ENCODE data around the gene ST8SIA6.

Gene ST8SIA6

GRCh38 chr10:17428351-17429097, 25.9 kb downstream of the ST8SIA6 start:
- Histone ChIP-seq H3K4me1 (ENCODE audit: insufficient read depth, low read length) (no peaks in the 10 kb centered on the region), H3K9me3 (ENCODE audit: low read length) (no peaks in the 10 kb centered on the region)

GRCh38 chr10:17427666-17428350, 26.6 kb downstream of the ST8SIA6 start:
- no peaks in the 10 kb centered on the region for H3K9me3 ChIP-seq (ENCODE audit: low read length)
- H3K4me1 ChIP-seq (ENCODE audit: insufficient read depth, low read length): no peaks in the 10 kb centered on the region
- H3K4me3 ChIP-seq (ENCODE audit: low read length): no peak overlapping the region
- H3K27me3 ChIP-seq (ENCODE audit: insufficient read depth, low read length): no peaks in the 10 kb centered on the region
- H2AFZ ChIP-seq (ENCODE audit: low read depth, low read length): no peak overlapping the region
- no peaks in the 10 kb centered on the region for H3K36me3 ChIP-seq (ENCODE audit: insufficient read depth, low read length)

More at GRCh38 chr10:17428351-17429097, 25.9 kb downstream of the ST8SIA6 start:
- no peaks in the 10 kb centered on the region for H3K36me3 ChIP-seq (ENCODE audit: insufficient read depth, low read length)
- H2AFZ ChIP-seq (ENCODE audit: low read depth, low read length): no peak overlapping the region
- H3K4me3 ChIP-seq (ENCODE audit: low read length): no peak overlapping the region
- H3K27me3 ChIP-seq (ENCODE audit: insufficient read depth, low read length): no peaks in the 10 kb centered on the region

DNA sequence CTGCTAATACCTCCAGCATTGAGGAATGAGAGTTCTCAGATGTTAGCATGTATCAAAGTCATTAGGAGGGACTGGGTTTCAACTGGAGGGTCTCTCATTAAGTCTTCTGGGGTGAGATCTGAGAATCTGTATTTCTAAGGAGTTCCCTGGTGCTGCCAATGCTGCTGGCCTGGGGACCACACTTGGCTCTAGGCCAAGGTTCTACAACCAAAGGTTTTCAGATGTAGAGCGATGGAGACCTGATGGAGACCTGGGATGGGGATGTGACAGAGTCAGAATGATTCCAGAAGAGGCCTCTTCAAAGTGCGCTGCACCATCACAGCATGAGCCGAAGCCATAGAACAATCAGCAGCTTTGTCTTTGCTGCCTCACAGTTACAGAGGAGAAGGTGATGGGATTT, 27.2 kb downstream of the ST8SIA6 start:
- Histone ChIP-seq H3K27me3 (ENCODE audit: insufficient read depth, low read length) (no peaks in the 10 kb centered on the region), H3K9me3 (ENCODE audit: low read length) (no peaks in the 10 kb centered on the region), H3K4me3 (ENCODE audit: low read length) (no peak overlapping the region)

GRCh38 chr10:17426263-17426750, 28.1 kb downstream of the ST8SIA6 start:
- H3K36me3 ChIP-seq (ENCODE audit: insufficient read depth, low read length): no peaks in the 10 kb centered on the region
- no peaks in the 10 kb centered on the region for H3K4me1 ChIP-seq (ENCODE audit: insufficient read depth, low read length)
- H3K27me3 ChIP-seq (ENCODE audit: insufficient read depth, low read length): no peaks in the 10 kb centered on the region
- no peak overlapping the region for H2AFZ ChIP-seq (ENCODE audit: low read depth, low read length)
- no peak overlapping the region for H3K4me3 ChIP-seq (ENCODE audit: low read length)
- H3K9me3 ChIP-seq (ENCODE audit: low read length): no peaks in the 10 kb centered on the region

More for the DNA sequence above, 27.2 kb downstream of the ST8SIA6 start:
- Histone ChIP-seq H2AFZ (ENCODE audit: low read depth, low read length) (no peak overlapping the region), H3K4me1 (ENCODE audit: insufficient read depth, low read length) (no peaks in the 10 kb centered on the region), H3K36me3 (ENCODE audit: insufficient read depth, low read length) (no peaks in the 10 kb centered on the region)

DNA sequence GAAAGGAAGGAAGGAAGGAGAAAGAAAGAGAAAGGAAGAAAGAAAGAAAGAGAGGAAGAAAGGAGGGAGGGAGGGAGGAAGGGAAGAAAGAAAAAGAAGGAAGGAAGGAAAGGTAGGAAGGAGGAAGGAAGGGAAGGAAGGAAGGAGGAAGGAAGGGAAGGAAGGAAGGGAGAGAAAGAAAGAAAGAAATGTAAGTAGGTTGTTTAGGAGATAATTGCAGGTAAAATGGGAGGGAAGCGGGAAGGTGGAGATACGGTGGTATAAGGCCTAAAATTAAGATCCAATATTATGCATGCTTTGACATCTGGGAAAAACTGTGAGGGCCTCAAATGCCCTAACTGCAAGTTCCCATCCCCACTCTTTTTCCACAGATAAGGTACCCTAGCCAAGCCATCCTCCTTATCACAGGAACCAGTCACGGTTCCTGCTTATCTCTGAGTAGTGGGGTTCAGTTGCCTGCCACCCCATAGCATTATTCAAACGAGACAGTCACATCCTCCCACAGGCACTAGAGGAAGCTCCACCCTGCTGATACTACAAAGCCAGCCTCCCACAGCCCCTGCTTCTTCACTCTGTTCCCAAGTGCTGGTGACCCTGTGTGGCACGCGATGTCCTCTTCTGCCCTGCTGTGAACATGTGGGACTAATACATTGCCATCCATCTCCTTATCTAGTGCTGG, 28.7 kb downstream of the ST8SIA6 start:
- no peaks in the 10 kb centered on the region for H3K36me3 ChIP-seq (ENCODE audit: insufficient read depth, low read length)
- no peaks in the 10 kb centered on the region for H3K4me1 ChIP-seq (ENCODE audit: insufficient read depth, low read length)
- no peak overlapping the region for H2AFZ ChIP-seq (ENCODE audit: low read depth, low read length)

DNA sequence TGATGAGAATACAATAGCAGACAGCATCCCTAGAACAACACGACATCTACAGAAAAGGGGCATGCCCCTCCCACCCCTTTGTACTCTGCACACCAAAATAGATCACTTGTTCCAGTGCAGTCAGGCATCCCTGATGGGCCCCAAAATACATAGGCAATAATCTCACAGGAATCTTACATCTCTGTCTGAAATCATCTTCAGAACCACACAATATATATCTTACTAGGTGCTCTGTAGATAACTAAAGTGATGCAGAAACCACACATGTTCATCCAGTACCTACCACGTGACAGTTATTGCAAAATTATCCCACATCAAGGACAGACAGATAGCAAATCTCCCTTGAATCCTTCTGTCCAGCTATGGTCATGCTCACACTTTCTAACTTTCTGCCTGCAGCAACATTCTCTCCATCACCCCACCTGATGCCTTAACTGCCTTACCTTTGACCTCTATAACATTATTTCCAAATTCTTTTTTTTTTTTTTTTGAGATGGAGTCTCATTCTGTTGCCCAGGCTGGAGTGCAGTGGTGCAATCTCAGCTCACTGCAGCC, 30.7 kb downstream of the ST8SIA6 start:
- H3K4me1 ChIP-seq (ENCODE audit: insufficient read depth, low read length): no peaks in the 10 kb centered on the region
- no peak overlapping the region for H2AFZ ChIP-seq (ENCODE audit: low read depth, low read length)
- H3K9me3 ChIP-seq (ENCODE audit: low read length): no peaks in the 10 kb centered on the region
- no peaks in the 10 kb centered on the region for H3K27me3 ChIP-seq (ENCODE audit: insufficient read depth, low read length)
- H3K36me3 ChIP-seq (ENCODE audit: insufficient read depth, low read length): no peaks in the 10 kb centered on the region
- no peak overlapping the region for H3K4me3 ChIP-seq (ENCODE audit: low read length)

More for the DNA sequence above, 28.7 kb downstream of the ST8SIA6 start:
- Histone ChIP-seq H3K9me3 (ENCODE audit: low read length) (no peaks in the 10 kb centered on the region), H3K4me3 (ENCODE audit: low read length) (no peak overlapping the region), H3K27me3 (ENCODE audit: insufficient read depth, low read length) (no peaks in the 10 kb centered on the region)

DNA sequence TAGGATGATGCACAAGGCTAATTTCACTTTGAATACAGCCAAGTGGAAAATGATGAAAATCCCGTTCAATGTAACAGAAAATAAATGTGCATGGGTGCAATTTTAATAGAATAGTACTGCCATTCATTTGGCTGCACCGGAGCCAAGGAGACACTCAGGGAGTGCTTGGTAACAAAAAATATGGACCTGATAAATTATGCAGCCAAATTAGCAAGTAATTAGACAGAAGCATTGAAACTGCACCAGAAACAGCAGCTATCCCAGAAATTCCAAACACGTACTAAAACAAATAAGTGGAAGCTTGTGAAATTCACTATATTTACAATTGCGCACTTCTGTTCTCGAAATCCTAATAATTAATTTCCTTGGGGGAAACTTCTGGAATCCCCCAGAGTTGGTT, 31.5 kb downstream of the ST8SIA6 start:
- Histone ChIP-seq H3K36me3 (ENCODE audit: insufficient read depth, low read length) (no peaks in the 10 kb centered on the region), H2AFZ (ENCODE audit: low read depth, low read length) (no peak overlapping the region), H3K4me1 (ENCODE audit: insufficient read depth, low read length) (no peaks in the 10 kb centered on the region), H3K4me3 (ENCODE audit: low read length) (no peak overlapping the region), H3K9me3 (ENCODE audit: low read length) (no peaks in the 10 kb centered on the region), H3K27me3 (ENCODE audit: insufficient read depth, low read length) (no peaks in the 10 kb centered on the region)

DNA sequence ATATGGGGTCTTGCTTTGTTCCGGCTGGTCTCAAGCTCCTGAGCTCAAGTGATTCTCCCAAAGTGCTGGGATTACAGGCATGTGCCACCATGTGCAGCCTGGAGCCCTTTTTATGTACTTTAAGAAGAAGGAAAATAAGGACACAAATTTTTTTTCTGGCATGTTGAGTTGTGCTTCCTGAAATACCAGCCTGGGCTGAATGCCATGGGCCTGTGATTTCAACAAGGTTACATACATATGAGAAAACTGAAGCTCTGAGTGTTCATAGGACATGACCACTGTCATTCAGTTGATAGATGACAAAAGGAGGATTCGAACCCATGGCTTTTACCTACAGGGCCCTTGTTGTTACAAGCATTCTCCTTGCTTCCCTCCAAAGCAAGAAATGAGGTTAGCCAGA, 36.1 kb downstream of the ST8SIA6 start:
- no peaks in the 10 kb centered on the region for H3K4me1 ChIP-seq (ENCODE audit: insufficient read depth, low read length)

GRCh38 chr10:17416442-17417211, 37.8 kb downstream of the ST8SIA6 start:
- H3K4me1 ChIP-seq (ENCODE audit: insufficient read depth, low read length): no peaks in the 10 kb centered on the region
- no peaks in the 10 kb centered on the region for H3K36me3 ChIP-seq (ENCODE audit: insufficient read depth, low read length)
- no peaks in the 10 kb centered on the region for H3K9me3 ChIP-seq (ENCODE audit: low read length)
- no peaks in the 10 kb centered on the region for H3K27me3 ChIP-seq (ENCODE audit: insufficient read depth, low read length)
- H3K4me3 ChIP-seq (ENCODE audit: low read length): no peak overlapping the region
- H2AFZ ChIP-seq (ENCODE audit: low read depth, low read length): no peak overlapping the region

More for the DNA sequence above, 36.1 kb downstream of the ST8SIA6 start:
- H3K4me3 ChIP-seq (ENCODE audit: low read length): no peak overlapping the region
- no peaks in the 10 kb centered on the region for H3K36me3 ChIP-seq (ENCODE audit: insufficient read depth, low read length)
- H2AFZ ChIP-seq (ENCODE audit: low read depth, low read length): no peak overlapping the region
- no peaks in the 10 kb centered on the region for H3K9me3 ChIP-seq (ENCODE audit: low read length)
- H3K27me3 ChIP-seq (ENCODE audit: insufficient read depth, low read length): no peaks in the 10 kb centered on the region

GRCh38 chr10:17415046-17415658, 39.2 kb downstream of the ST8SIA6 start:
- H2AFZ ChIP-seq (ENCODE audit: low read depth, low read length): no peak overlapping the region
- no peaks in the 10 kb centered on the region for H3K4me1 ChIP-seq (ENCODE audit: insufficient read depth, low read length)
- H3K9me3 ChIP-seq (ENCODE audit: low read length): no peaks in the 10 kb centered on the region
- H3K27me3 ChIP-seq (ENCODE audit: insufficient read depth, low read length): no peaks in the 10 kb centered on the region
- no peak overlapping the region for H3K4me3 ChIP-seq (ENCODE audit: low read length)
- no peaks in the 10 kb centered on the region for H3K36me3 ChIP-seq (ENCODE audit: insufficient read depth, low read length)

- Histone ChIP-seq H3K4me3 (ENCODE audit: low read length) (no peak overlapping the region), H3K36me3 (ENCODE audit: insufficient read depth, low read length) (no peaks in the 10 kb centered on the region), H2AFZ (ENCODE audit: low read depth, low read length) (no peak overlapping the region), H3K4me1 (ENCODE audit: insufficient read depth, low read length) (no peaks in the 10 kb centered on the region), H3K27me3 (ENCODE audit: insufficient read depth, low read length) (no peaks in the 10 kb centered on the region), H3K9me3 (ENCODE audit: low read length) (no peaks in the 10 kb centered on the region)
These were observed 39.9 kb downstream of the ST8SIA6 start for GRCh38 chr10:17414484-17414883.

GRCh38 chr10:17413876-17414275, 40.5 kb downstream of the ST8SIA6 start:
- H3K36me3 ChIP-seq (ENCODE audit: insufficient read depth, low read length): no peaks in the 10 kb centered on the region
- H3K4me1 ChIP-seq (ENCODE audit: insufficient read depth, low read length): no peaks in the 10 kb centered on the region
- no peak overlapping the region for H3K4me3 ChIP-seq (ENCODE audit: low read length)

More at GRCh38 chr10:17413876-17414275, 40.5 kb downstream of the ST8SIA6 start:
- Histone ChIP-seq H2AFZ (ENCODE audit: low read depth, low read length) (no peak overlapping the region), H3K9me3 (ENCODE audit: low read length) (no peaks in the 10 kb centered on the region), H3K27me3 (ENCODE audit: insufficient read depth, low read length) (no peaks in the 10 kb centered on the region)

Data from neuron (in vitro differentiated cells).